Frontal cortex (tissue), 4 donors: Measurements from ENCODE around the gene TAS1R3. TPM values are rescaled to one million over a fixed set of nuclear protein-coding genes. Genes with fewer than 3 reads are reported as not detected.

Source experiments
- DNase-seq, 2 donors: peaks; one replicate each; pipeline ENCODE4 v3.0.0; 2012; ENCODE audit warnings: low spot score in 2 of 2
- FAIRE-seq: peaks from 2 replicates; lab custom pipeline; 2012; peaks lifted over from hg19 to GRCh38; lab: Jason Lieb, UNC
- small RNA-seq: library from RNA; depleted of rRNA; stranded (forward); fragments of <200 nt; gene quantifications from one replicate; pipeline ENCODE3, GENCODE V24; 2014
- total RNA-seq: library from RNA; depleted of rRNA; stranded (reverse); fragments of >200 nt; gene quantifications from one replicate; pipeline ENCODE4 v1.2.3, GENCODE V29; 2014
- donor health status: control.
- donor health status: control.
- donor health status: control.

Gene TAS1R3
- total RNA-seq, 1 donor from 2014 or later = 0.41 TPM

- no peak for DNase-seq
- no peak for FAIRE-seq
These were observed 50.2 kb downstream of the TAS1R3 start for GRCh38 chr1:1381294-1381693.

Small RNA genes lying within 50 kb of the gene (small RNA-seq; reads per million reads assigned to genes)
- not detected for gene MIR6726

Other genes starting within 250 kb of the TAS1R3 start
- gene C1orf159, start 215.2 kb upstream of the TAS1R3 start, total RNA-seq = 6.1 TPM
- not detected for gene TTLL10, start 157.4 kb upstream of the TAS1R3 start, total RNA-seq
- not detected for gene TNFRSF18, start 124.7 kb upstream of the TAS1R3 start, total RNA-seq
- not detected for gene TNFRSF4, start 117.1 kb upstream of the TAS1R3 start, total RNA-seq
- gene SDF4, start 99.3 kb upstream of the TAS1R3 start, total RNA-seq = 22.8 TPM
- 24.1 TPM for gene B3GALT6, start 99.0 kb upstream of the TAS1R3 start, total RNA-seq
- not detected for gene C1QTNF12, start 84.6 kb upstream of the TAS1R3 start, total RNA-seq
- gene UBE2J2, start 57.4 kb upstream of the TAS1R3 start, total RNA-seq = 37.9 TPM
- 1.2 TPM for gene SCNN1D, start 50.8 kb upstream of the TAS1R3 start, total RNA-seq
- 63.2 TPM for gene ACAP3, start 23.4 kb upstream of the TAS1R3 start, total RNA-seq
- 6.5 TPM for gene PUSL1, start 22.7 kb upstream of the TAS1R3 start, total RNA-seq
- 28.9 TPM for gene INTS11, start 6.6 kb upstream of the TAS1R3 start, total RNA-seq
- 14.3 TPM for gene CPTP, start 6.5 kb upstream of the TAS1R3 start, total RNA-seq
- gene DVL1, start 18.1 kb downstream of the TAS1R3 start, total RNA-seq = 65.2 TPM
- 10.2 TPM for gene MXRA8, start 27.3 kb downstream of the TAS1R3 start, total RNA-seq
- gene AURKAIP1, start 43.9 kb downstream of the TAS1R3 start, total RNA-seq = 31.0 TPM
- gene CCNL2, start 68.1 kb downstream of the TAS1R3 start, total RNA-seq = 84.0 TPM
- gene MRPL20, start 76.0 kb downstream of the TAS1R3 start, total RNA-seq = 54.6 TPM
- 1.2 TPM for gene ANKRD65, start 90.0 kb downstream of the TAS1R3 start, total RNA-seq
- gene VWA1, start 104.4 kb downstream of the TAS1R3 start, total RNA-seq = 2.9 TPM
- not detected for gene ATAD3C, start 118.4 kb downstream of the TAS1R3 start, total RNA-seq
- 10.6 TPM for gene ATAD3B, start 140.5 kb downstream of the TAS1R3 start, total RNA-seq
- gene ATAD3A, start 180.9 kb downstream of the TAS1R3 start, total RNA-seq = 9.0 TPM
- gene TMEM240, start 209.3 kb downstream of the TAS1R3 start, total RNA-seq = 16.3 TPM
- gene SSU72, start 243.6 kb downstream of the TAS1R3 start, total RNA-seq = 34.2 TPM